Stimulated activated CD8-positive, alpha-beta memory T cell treated with anti-CD3 and anti-CD28 coated beads, Interleukin-2, amount 100 ng/mL, for 48 hours (primary cell): ENCODE measurements around the gene PTTG1IP.

ENCODE experiments used
- DNase-seq, 2 donors: peaks; one replicate each; pipeline ENCODE4 v3.0.0-alpha.2; 2020; ENCODE audit warnings: low read depth in 2 of 2

The PTTG1IP gene

GRCh38 chr21:44801468-44802395 is 71.8 kb downstream of the PTTG1IP start, which contains the start of gene UBE2G2:
UBE2G2 (minus strand) TSS chr21:44801820; CDS start chr21:44801748, 72 bp downstream.
- peak; percentile 80 to 82 for DNase-seq

- no peak for DNase-seq
These were observed 72.5 kb downstream of the PTTG1IP start for GRCh38 chr21:44800971-44801467.

- no peak for DNase-seq
These were observed 73.4 kb downstream of the PTTG1IP start for GRCh38 chr21:44800103-44800502.

- DNase-seq, result no peak
These were observed 73.8 kb downstream of the PTTG1IP start for GRCh38 chr21:44799646-44800045.
